ENCODE results near the gene PDZD4.

PDZD4 gene

GRCh38 chrX:153867139-153867538, 36.8 kb upstream of the PDZD4 start:
- DNase-seq: no peak

GRCh38 chrX:153866302-153867019, 36.1 kb upstream of the PDZD4 start:
- no peak for DNase-seq

GRCh38 chrX:153865685-153866084, 35.3 kb upstream of the PDZD4 start:
- no peak for DNase-seq

- DNase-seq: no peak
Observed at GRCh38 chrX:153865321-153865580, 34.9 kb upstream of the PDZD4 start.

GRCh38 chrX:153864561-153865320, 34.4 kb upstream of the PDZD4 start:
- DNase-seq: no peak

GRCh38 chrX:153864101-153864500, 33.8 kb upstream of the PDZD4 start:
- DNase-seq: peak in 1 of 2 experiments; percentile 14

GRCh38 chrX:153863251-153863991, 33.1 kb upstream of the PDZD4 start:
- DNase-seq: peak in 1 of 2 experiments; percentile 9

- peak in 1 of 2 experiments; percentile 13 for DNase-seq
Observed at GRCh38 chrX:153862369-153863250, 32.3 kb upstream of the PDZD4 start.

- DNase-seq: no peak
Observed at GRCh38 chrX:153861733-153862310, 31.5 kb upstream of the PDZD4 start.

- no peak for DNase-seq
Observed at GRCh38 chrX:153861151-153861550, 30.8 kb upstream of the PDZD4 start.

GRCh38 chrX:153857348-153857903, 27.1 kb upstream of the PDZD4 start:
- DNase-seq: no peak

GRCh38 chrX:153854702-153855101, 24.4 kb upstream of the PDZD4 start:
- DNase-seq: no peak

GRCh38 chrX:153853902-153854267, 23.5 kb upstream of the PDZD4 start:
- DNase-seq: no peak

- DNase-seq: no peak
Observed at GRCh38 chrX:153853180-153853901, 23.0 kb upstream of the PDZD4 start.

- DNase-seq: no peak
Observed at GRCh38 chrX:153851981-153852380, 21.6 kb upstream of the PDZD4 start.

GRCh38 chrX:153848325-153848724, 18.0 kb upstream of the PDZD4 start:
- DNase-seq: no peak

- DNase-seq: no peak
Observed at GRCh38 chrX:153845842-153846241, 15.5 kb upstream of the PDZD4 start.

GRCh38 chrX:153845195-153845594, 14.9 kb upstream of the PDZD4 start:
- DNase-seq: no peak

- DNase-seq: no peak
Observed at GRCh38 chrX:153844509-153845082, 14.3 kb upstream of the PDZD4 start.

- no peak for DNase-seq
Observed at GRCh38 chrX:153836921-153837320, 6.6 kb upstream of the PDZD4 start.

GRCh38 chrX:153832728-153833127, 2.4 kb upstream of the PDZD4 start:
- DNase-seq: no peak

Data from activated T-cell treated with anti-CD3 and anti-CD28 coated beads, Interleukin-2, amount 50 U/mL, for 48 hours (primary cell).